ENCODE measurements around the gene ASIC5.

GRCh38 chr4:155781249-155781831 is 84.7 kb downstream of the ASIC5 start:
- TF ChIP-seq CTCF (conservative IDR thresholded peaks at IDR 0.05) (no peak), ZFX (IDR thresholded peaks at IDR 0.05) (no peak)

All from C4-2B (cell line).